Measurements from ENCODE around the gene CCDC85C.
"Not testable (repeated sequence)": the region's sequence is repeated elsewhere in the genome, so short reads cannot be mapped to it uniquely, and the experiment has no call there.

CCDC85C gene

GRCh38 chr14:99642771-99643170, 38.8 kb upstream of the CCDC85C start:
- peaks cover 26% of the 10 kb centered on the region for H3K27me3 Mint-ChIP-seq
- not testable (repeated sequence) for H3K27ac Mint-ChIP-seq (ENCODE audit: low read depth); DNase-seq (ENCODE audit: low spot score in 2 of 2); H3K36me3 Mint-ChIP-seq (ENCODE audit: insufficient read depth); H3K4me3 Mint-ChIP-seq; H3K9me3 Mint-ChIP-seq; H3K4me1 Mint-ChIP-seq; ATAC-seq (replicated peaks; ENCODE audit: extremely low read depth, poor library complexity, severe bottlenecking)

GRCh38 chr14:99637624-99638023, 33.6 kb upstream of the CCDC85C start:
- no peaks in the 10 kb centered on the region for H3K9me3 Mint-ChIP-seq
- H3K27me3 Mint-ChIP-seq: peaks cover 20% of the 10 kb centered on the region
- no peaks in the 10 kb centered on the region for H3K4me1 Mint-ChIP-seq
- no peak for DNase-seq (ENCODE audit: low spot score in 2 of 2)
- ATAC-seq (replicated peaks; ENCODE audit: extremely low read depth, poor library complexity, severe bottlenecking): no peak
- no peaks in the 10 kb centered on the region for H3K36me3 Mint-ChIP-seq (ENCODE audit: insufficient read depth)
- H3K4me3 Mint-ChIP-seq: no peak overlapping the region
- H3K27ac Mint-ChIP-seq (ENCODE audit: low read depth): no peak overlapping the region

GRCh38 chr14:99636487-99636886, 32.5 kb upstream of the CCDC85C start:
- no peaks in the 10 kb centered on the region for H3K9me3 Mint-ChIP-seq
- no peak overlapping the region for H3K27ac Mint-ChIP-seq (ENCODE audit: low read depth)
- ATAC-seq (replicated peaks; ENCODE audit: extremely low read depth, poor library complexity, severe bottlenecking) (no peak), DNase-seq (ENCODE audit: low spot score in 2 of 2) (no peak)
- H3K4me1 Mint-ChIP-seq: no peaks in the 10 kb centered on the region
- H3K27me3 Mint-ChIP-seq: peaks cover 21% of the 10 kb centered on the region
- H3K4me3 Mint-ChIP-seq: no peak overlapping the region
- peaks cover 2% of the 10 kb centered on the region for H3K36me3 Mint-ChIP-seq (ENCODE audit: insufficient read depth)

GRCh38 chr14:99635116-99635515, 31.1 kb upstream of the CCDC85C start:
- Mint-ChIP-seq H3K27ac (ENCODE audit: low read depth) (no peak overlapping the region), H3K27me3 (peaks cover 21% of the 10 kb centered on the region), H3K36me3 (ENCODE audit: insufficient read depth) (peaks cover 2% of the 10 kb centered on the region), H3K4me3 (no peak overlapping the region), H3K9me3 (no peaks in the 10 kb centered on the region), H3K4me1 (no peaks in the 10 kb centered on the region)
- DNase-seq (ENCODE audit: low spot score in 2 of 2) (no peak), ATAC-seq (replicated peaks; ENCODE audit: extremely low read depth, poor library complexity, severe bottlenecking) (no peak)

- H3K4me1 Mint-ChIP-seq: no peaks in the 10 kb centered on the region
These were observed 30.4 kb upstream of the CCDC85C start for GRCh38 chr14:99634443-99634842.

GRCh38 chr14:99633918-99634317, 29.9 kb upstream of the CCDC85C start:
- Mint-ChIP-seq H3K9me3 (no peaks in the 10 kb centered on the region), H3K27ac (ENCODE audit: low read depth) (no peak overlapping the region), H3K4me3 (no peak overlapping the region), H3K4me1 (no peaks in the 10 kb centered on the region), H3K27me3 (peaks cover 21% of the 10 kb centered on the region), H3K36me3 (ENCODE audit: insufficient read depth) (peaks cover 2% of the 10 kb centered on the region)
- ATAC-seq (replicated peaks; ENCODE audit: extremely low read depth, poor library complexity, severe bottlenecking) (no peak), DNase-seq (ENCODE audit: low spot score in 2 of 2) (no peak)

More at GRCh38 chr14:99634443-99634842, 30.4 kb upstream of the CCDC85C start:
- Mint-ChIP-seq H3K27me3 (peaks cover 21% of the 10 kb centered on the region), H3K36me3 (ENCODE audit: insufficient read depth) (peaks cover 2% of the 10 kb centered on the region), H3K27ac (ENCODE audit: low read depth) (no peak overlapping the region), H3K4me3 (no peak overlapping the region), H3K9me3 (no peaks in the 10 kb centered on the region)
- no peak for DNase-seq (ENCODE audit: low spot score in 2 of 2)
- ATAC-seq (replicated peaks; ENCODE audit: extremely low read depth, poor library complexity, severe bottlenecking): no peak

GRCh38 chr14:99633141-99633540, 29.1 kb upstream of the CCDC85C start:
- DNase-seq (ENCODE audit: low spot score in 2 of 2) (no peak), ATAC-seq (replicated peaks; ENCODE audit: extremely low read depth, poor library complexity, severe bottlenecking) (no peak)
- Mint-ChIP-seq H3K4me3 (no peak overlapping the region), H3K4me1 (no peaks in the 10 kb centered on the region), H3K9me3 (no peaks in the 10 kb centered on the region), H3K36me3 (ENCODE audit: insufficient read depth) (peaks cover 2% of the 10 kb centered on the region), H3K27me3 (peaks cover 21% of the 10 kb centered on the region), H3K27ac (ENCODE audit: low read depth) (no peak overlapping the region)

- Mint-ChIP-seq H3K36me3 (ENCODE audit: insufficient read depth) (peaks cover 2% of the 10 kb centered on the region), H3K9me3 (no peaks in the 10 kb centered on the region), H3K4me3 (no peak overlapping the region), H3K27ac (ENCODE audit: low read depth) (no peak overlapping the region), H3K27me3 (peaks cover 25% of the 10 kb centered on the region), H3K4me1 (no peaks in the 10 kb centered on the region)
- ATAC-seq (replicated peaks; ENCODE audit: extremely low read depth, poor library complexity, severe bottlenecking) (no peak), DNase-seq (ENCODE audit: low spot score in 2 of 2) (no peak)
These were observed 28.5 kb upstream of the CCDC85C start for GRCh38 chr14:99632410-99633035.

GRCh38 chr14:99630202-99630601, 26.2 kb upstream of the CCDC85C start:
- Mint-ChIP-seq H3K27me3 (peaks cover 45% of the 10 kb centered on the region), H3K36me3 (ENCODE audit: insufficient read depth) (peaks cover 2% of the 10 kb centered on the region), H3K27ac (ENCODE audit: low read depth) (no peak overlapping the region), H3K4me3 (no peak overlapping the region), H3K4me1 (no peaks in the 10 kb centered on the region), H3K9me3 (no peaks in the 10 kb centered on the region)
- DNase-seq (ENCODE audit: low spot score in 2 of 2) (no peak), ATAC-seq (replicated peaks; ENCODE audit: extremely low read depth, poor library complexity, severe bottlenecking) (no peak)

- DNase-seq (ENCODE audit: low spot score in 2 of 2) (peak; percentile 36 to 41), ATAC-seq (replicated peaks; ENCODE audit: extremely low read depth, poor library complexity, severe bottlenecking) (peak; percentile 75)
- H3K9me3 Mint-ChIP-seq: no peaks in the 10 kb centered on the region
- no peak overlapping the region for H3K4me3 Mint-ChIP-seq
- H3K4me1 Mint-ChIP-seq: no peaks in the 10 kb centered on the region
- no peak overlapping the region for H3K27ac Mint-ChIP-seq (ENCODE audit: low read depth)
- H3K36me3 Mint-ChIP-seq (ENCODE audit: insufficient read depth): peaks cover 2% of the 10 kb centered on the region
- peaks cover 47% of the 10 kb centered on the region for H3K27me3 Mint-ChIP-seq
These were observed 25.0 kb upstream of the CCDC85C start for GRCh38 chr14:99628887-99629618.

GRCh38 chr14:99627510-99628381, 23.7 kb upstream of the CCDC85C start:
- H3K36me3 Mint-ChIP-seq (ENCODE audit: insufficient read depth): peaks cover 2% of the 10 kb centered on the region
- no peak for DNase-seq (ENCODE audit: low spot score in 2 of 2)
- no peak overlapping the region for H3K27ac Mint-ChIP-seq (ENCODE audit: low read depth)
- H3K27me3 Mint-ChIP-seq: peaks cover 50% of the 10 kb centered on the region
- H3K4me3 Mint-ChIP-seq: no peak overlapping the region
- H3K9me3 Mint-ChIP-seq: no peaks in the 10 kb centered on the region
- no peaks in the 10 kb centered on the region for H3K4me1 Mint-ChIP-seq
- ATAC-seq (replicated peaks; ENCODE audit: extremely low read depth, poor library complexity, severe bottlenecking): no peak

GRCh38 chr14:99627100-99627499, 23.1 kb upstream of the CCDC85C start:
- Mint-ChIP-seq H3K4me1 (no peaks in the 10 kb centered on the region), H3K36me3 (ENCODE audit: insufficient read depth) (no peaks in the 10 kb centered on the region), H3K9me3 (no peaks in the 10 kb centered on the region), H3K27me3 (peaks cover 55% of the 10 kb centered on the region), H3K4me3 (no peak overlapping the region), H3K27ac (ENCODE audit: low read depth) (no peak overlapping the region)
- DNase-seq (ENCODE audit: low spot score in 2 of 2) (no peak), ATAC-seq (replicated peaks; ENCODE audit: extremely low read depth, poor library complexity, severe bottlenecking) (no peak)

All from central memory CD8-positive, alpha-beta T cell (primary cell).